Measurements from ENCODE around the gene PCSK4.

PCSK4 gene

GRCh38 chr19:1510442-1510806 is 20.3 kb upstream of the PCSK4 start:
- Histone ChIP-seq H3K9me3 (ENCODE audit: insufficient read depth, low read depth, low read length) (no peaks in the 10 kb centered on the region), H3K27me3 (ENCODE audit: insufficient read depth, low read length) (peaks cover 48% of the 10 kb centered on the region), H3K4me3 (ENCODE audit: low read length) (no peak overlapping the region), H3K36me3 (ENCODE audit: insufficient read depth, low read length) (no peaks in the 10 kb centered on the region), H3K4me1 (ENCODE audit: insufficient read depth, low read length) (no peaks in the 10 kb centered on the region), H3K27ac (ENCODE audit: low read depth, low read length) (no peak overlapping the region), H3K9ac (ENCODE audit: low read depth, low read length) (no peak overlapping the region)
- 23% methylated on average over 25 of the region's 25 CpGs for WGBS

GRCh38 chr19:1509602-1510441 is 19.7 kb upstream of the PCSK4 start:
- Histone ChIP-seq H3K4me1 (ENCODE audit: insufficient read depth, low read length) (no peaks in the 10 kb centered on the region), H3K27ac (ENCODE audit: low read depth, low read length) (no peak overlapping the region), H3K36me3 (ENCODE audit: insufficient read depth, low read length) (no peaks in the 10 kb centered on the region), H3K9ac (ENCODE audit: low read depth, low read length) (no peak overlapping the region; the same call in 1 of the 2 replicates), H3K9me3 (ENCODE audit: insufficient read depth, low read depth, low read length) (no peaks in the 10 kb centered on the region), H3K4me3 (ENCODE audit: low read length) (no peak overlapping the region), H3K27me3 (ENCODE audit: insufficient read depth, low read length) (peaks cover 43% of the 10 kb centered on the region)
- 69% methylated on average over 11 of the region's 11 CpGs for WGBS

DNA sequence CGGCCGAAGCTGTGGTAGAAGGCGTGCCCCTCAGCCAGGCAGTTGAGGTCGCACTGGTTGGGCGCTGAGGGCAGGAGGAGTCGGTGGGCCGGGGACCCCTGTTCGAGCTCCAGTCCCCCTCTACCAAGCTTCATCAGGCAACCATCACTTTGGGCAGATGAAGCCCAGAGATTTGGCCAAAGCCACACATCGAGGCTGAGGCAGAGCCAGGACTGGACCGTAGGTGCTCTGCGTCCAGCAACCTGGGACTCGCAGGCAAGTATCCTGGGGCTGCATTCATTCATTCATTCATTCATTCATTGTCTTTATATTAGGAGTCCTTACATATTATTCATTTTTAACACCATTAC is 18.3 kb upstream of the PCSK4 start:
- Histone ChIP-seq H3K4me3 (ENCODE audit: low read length) (peak overlapping the region; percentile 43), H3K36me3 (ENCODE audit: insufficient read depth, low read length) (no peaks in the 10 kb centered on the region), H3K27me3 (ENCODE audit: insufficient read depth, low read length) (peaks cover 42% of the 10 kb centered on the region), H3K4me1 (ENCODE audit: insufficient read depth, low read length) (no peaks in the 10 kb centered on the region), H3K27ac (ENCODE audit: low read depth, low read length) (no peak overlapping the region), H3K9ac (ENCODE audit: low read depth, low read length) (no peak overlapping the region), H3K9me3 (ENCODE audit: insufficient read depth, low read depth, low read length) (no peaks in the 10 kb centered on the region)
- 30% methylated on average over 12 of the region's 12 CpGs for WGBS

GRCh38 chr19:1507763-1508506 is 17.8 kb upstream of the PCSK4 start:
- H3K4me1 ChIP-seq (ENCODE audit: insufficient read depth, low read length) = no peaks in the 10 kb centered on the region
- peak overlapping the region; percentile 51 for H3K9ac ChIP-seq (ENCODE audit: low read depth, low read length)
- H3K9me3 ChIP-seq (ENCODE audit: insufficient read depth, low read depth, low read length) = no peaks in the 10 kb centered on the region
- 1% methylated on average over 46 of the region's 46 CpGs for WGBS
- H3K27me3 ChIP-seq (ENCODE audit: insufficient read depth, low read length) = peaks cover 44% of the 10 kb centered on the region
- peak overlapping the region; percentile 63 for H3K4me3 ChIP-seq (ENCODE audit: low read length)
- H3K27ac ChIP-seq (ENCODE audit: low read depth, low read length) = peak overlapping the region; percentile 77
- no peaks in the 10 kb centered on the region for H3K36me3 ChIP-seq (ENCODE audit: insufficient read depth, low read length)

GRCh38 chr19:1507192-1507660 is 17.1 kb upstream of the PCSK4 start:
- Histone ChIP-seq H3K9ac (ENCODE audit: low read depth, low read length) (no peak overlapping the region), H3K36me3 (ENCODE audit: insufficient read depth, low read length) (no peaks in the 10 kb centered on the region), H3K27me3 (ENCODE audit: insufficient read depth, low read length) (peaks cover 45% of the 10 kb centered on the region), H3K9me3 (ENCODE audit: insufficient read depth, low read depth, low read length) (no peaks in the 10 kb centered on the region), H3K4me1 (ENCODE audit: insufficient read depth, low read length) (no peaks in the 10 kb centered on the region), H3K27ac (ENCODE audit: low read depth, low read length) (no peak overlapping the region), H3K4me3 (ENCODE audit: low read length) (peak overlapping the region; percentile 63; the same call in 1 of the 2 replicates)
- WGBS = 73% methylated on average over 23 of the region's 23 CpGs

DNA sequence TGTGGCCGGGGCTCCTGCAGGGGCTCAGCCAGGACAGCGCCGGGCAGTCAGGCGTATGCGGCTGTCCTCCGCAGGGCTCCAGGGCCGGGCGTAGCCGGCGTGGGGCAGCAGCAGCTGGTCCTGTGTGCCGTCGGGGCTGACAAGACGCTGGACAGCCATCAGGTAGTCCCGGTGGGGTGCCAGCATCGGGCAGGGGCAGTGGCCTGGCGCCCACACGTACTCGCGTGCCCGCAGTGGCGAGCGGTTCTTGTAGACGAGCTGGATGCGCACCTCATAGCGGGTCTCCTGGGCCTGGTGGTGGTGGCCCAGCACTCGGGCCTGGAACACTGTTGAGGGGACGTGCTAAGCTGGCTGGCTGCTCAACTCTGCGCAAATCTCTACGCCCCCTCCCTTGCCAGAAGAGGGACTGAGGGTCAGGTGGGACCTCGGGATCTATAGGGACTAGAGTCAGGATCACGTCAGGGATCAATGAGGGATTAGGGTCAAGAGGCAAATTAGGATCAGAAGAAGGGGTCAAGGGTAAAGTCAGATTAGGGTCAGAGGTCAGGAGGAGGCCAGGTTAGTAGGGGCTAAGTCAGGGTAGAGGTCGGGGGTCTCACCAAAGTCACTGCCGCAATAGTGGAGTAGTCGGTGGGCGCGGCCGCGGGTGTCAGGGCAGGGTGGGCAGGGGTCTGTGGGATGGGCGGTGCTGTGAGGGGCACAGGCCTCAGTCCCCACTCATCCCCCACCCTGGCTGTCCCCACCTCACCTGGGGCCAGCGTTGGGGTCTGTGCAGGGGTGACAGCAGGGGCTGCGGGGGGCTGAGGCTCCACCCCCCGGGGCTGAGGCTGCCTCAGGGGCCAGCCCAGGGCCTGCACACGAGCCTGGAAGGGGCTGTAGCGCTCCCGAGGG is 16.1 kb upstream of the PCSK4 start:
- H3K4me1 ChIP-seq (ENCODE audit: insufficient read depth, low read length) = no peaks in the 10 kb centered on the region
- no peak overlapping the region for H3K9ac ChIP-seq (ENCODE audit: low read depth, low read length)
- no peaks in the 10 kb centered on the region for H3K9me3 ChIP-seq (ENCODE audit: insufficient read depth, low read depth, low read length)
- H3K27me3 ChIP-seq (ENCODE audit: insufficient read depth, low read length) = peaks cover 37% of the 10 kb centered on the region
- 87% methylated on average over 45 of the region's 45 CpGs for WGBS
- no peaks in the 10 kb centered on the region for H3K36me3 ChIP-seq (ENCODE audit: insufficient read depth, low read length)
- H3K27ac ChIP-seq (ENCODE audit: low read depth, low read length) = no peak overlapping the region
- no peak overlapping the region for H3K4me3 ChIP-seq (ENCODE audit: low read length)

DNA sequence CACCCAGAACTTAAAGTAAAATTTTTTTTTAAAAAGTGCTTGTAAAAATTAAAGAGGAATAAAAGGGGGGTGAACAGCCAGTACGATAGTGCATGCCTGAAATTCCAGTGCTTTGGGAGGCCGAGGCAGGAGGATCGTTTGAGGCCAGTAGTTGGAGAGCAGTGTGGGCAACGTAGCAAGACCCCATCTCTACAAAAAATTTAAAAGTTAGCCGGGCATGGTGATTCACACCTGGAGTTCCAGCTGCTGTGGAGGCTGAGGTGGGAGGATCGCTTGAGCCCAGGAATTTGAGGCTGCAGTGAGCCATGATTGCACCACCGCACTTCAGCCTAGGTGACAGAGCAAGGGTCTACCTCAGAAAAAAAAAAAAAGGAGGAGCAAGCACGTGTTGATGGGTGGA is 14.9 kb upstream of the PCSK4 start:
- Histone ChIP-seq H3K9ac (ENCODE audit: low read depth, low read length) (no peak overlapping the region), H3K4me3 (ENCODE audit: low read length) (no peak overlapping the region), H3K4me1 (ENCODE audit: insufficient read depth, low read length) (no peaks in the 10 kb centered on the region), H3K36me3 (ENCODE audit: insufficient read depth, low read length) (no peaks in the 10 kb centered on the region), H3K27ac (ENCODE audit: low read depth, low read length) (no peak overlapping the region), H3K27me3 (ENCODE audit: insufficient read depth, low read length) (peaks cover 28% of the 10 kb centered on the region), H3K9me3 (ENCODE audit: insufficient read depth, low read depth, low read length) (peaks cover 2% of the 10 kb centered on the region; the same call in 1 of the 2 replicates)
- WGBS = 80% methylated on average over 8 of the region's 8 CpGs

DNA sequence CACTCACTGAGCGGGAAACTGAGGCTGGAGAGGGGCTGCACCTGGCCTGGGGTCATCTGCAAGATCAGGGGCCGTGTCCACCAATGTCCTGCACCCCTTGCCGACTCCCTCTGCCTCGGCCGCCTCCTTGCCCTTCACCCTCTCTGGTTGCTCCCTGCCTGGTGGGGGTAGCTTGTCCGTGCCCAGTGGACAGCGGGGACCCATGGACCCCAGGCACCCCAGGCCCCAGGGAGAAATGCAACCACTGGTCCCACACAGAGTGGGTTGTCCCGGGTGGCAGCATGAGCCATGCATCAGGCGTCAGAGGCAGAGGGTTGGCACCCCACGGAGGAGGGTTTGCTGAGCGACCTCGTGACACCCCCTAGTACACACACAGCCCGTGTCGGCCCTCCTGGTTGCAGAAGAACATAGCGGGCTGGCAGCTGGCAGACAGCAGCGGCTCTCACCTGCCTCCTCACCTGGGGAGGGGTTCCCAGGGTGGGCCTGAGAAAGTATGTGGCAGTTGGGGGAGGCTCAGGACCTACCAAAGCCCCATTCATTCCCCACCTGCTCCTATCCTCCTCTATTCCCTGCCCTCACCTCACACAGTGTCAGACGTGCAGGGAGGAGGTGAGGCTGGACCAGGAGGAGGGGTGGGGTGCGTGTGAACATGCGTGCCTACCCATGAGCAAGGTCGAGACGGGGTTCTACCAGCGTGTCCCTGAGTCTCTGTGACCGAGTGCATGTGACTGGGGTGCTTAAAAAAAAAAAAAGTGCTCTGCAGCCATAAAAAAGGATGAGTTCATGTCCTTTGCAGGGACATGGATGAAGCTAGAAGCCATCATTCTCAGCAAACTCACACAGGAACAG is 14.0 kb upstream of the PCSK4 start:
- H3K36me3 ChIP-seq (ENCODE audit: insufficient read depth, low read length) = no peaks in the 10 kb centered on the region
- no peak overlapping the region for H3K27ac ChIP-seq (ENCODE audit: low read depth, low read length)
- peaks cover 4% of the 10 kb centered on the region; the same call in 1 of the 2 replicates for H3K9me3 ChIP-seq (ENCODE audit: insufficient read depth, low read depth, low read length)
- WGBS = 62% methylated on average over 21 of the region's 23 CpGs
- H3K27me3 ChIP-seq (ENCODE audit: insufficient read depth, low read length) = peaks cover 24% of the 10 kb centered on the region
- H3K9ac ChIP-seq (ENCODE audit: low read depth, low read length) = no peak overlapping the region
- H3K4me3 ChIP-seq (ENCODE audit: low read length) = peak overlapping the region; percentile 41; the same call in 1 of the 2 replicates
- no peaks in the 10 kb centered on the region for H3K4me1 ChIP-seq (ENCODE audit: insufficient read depth, low read length)

DNA sequence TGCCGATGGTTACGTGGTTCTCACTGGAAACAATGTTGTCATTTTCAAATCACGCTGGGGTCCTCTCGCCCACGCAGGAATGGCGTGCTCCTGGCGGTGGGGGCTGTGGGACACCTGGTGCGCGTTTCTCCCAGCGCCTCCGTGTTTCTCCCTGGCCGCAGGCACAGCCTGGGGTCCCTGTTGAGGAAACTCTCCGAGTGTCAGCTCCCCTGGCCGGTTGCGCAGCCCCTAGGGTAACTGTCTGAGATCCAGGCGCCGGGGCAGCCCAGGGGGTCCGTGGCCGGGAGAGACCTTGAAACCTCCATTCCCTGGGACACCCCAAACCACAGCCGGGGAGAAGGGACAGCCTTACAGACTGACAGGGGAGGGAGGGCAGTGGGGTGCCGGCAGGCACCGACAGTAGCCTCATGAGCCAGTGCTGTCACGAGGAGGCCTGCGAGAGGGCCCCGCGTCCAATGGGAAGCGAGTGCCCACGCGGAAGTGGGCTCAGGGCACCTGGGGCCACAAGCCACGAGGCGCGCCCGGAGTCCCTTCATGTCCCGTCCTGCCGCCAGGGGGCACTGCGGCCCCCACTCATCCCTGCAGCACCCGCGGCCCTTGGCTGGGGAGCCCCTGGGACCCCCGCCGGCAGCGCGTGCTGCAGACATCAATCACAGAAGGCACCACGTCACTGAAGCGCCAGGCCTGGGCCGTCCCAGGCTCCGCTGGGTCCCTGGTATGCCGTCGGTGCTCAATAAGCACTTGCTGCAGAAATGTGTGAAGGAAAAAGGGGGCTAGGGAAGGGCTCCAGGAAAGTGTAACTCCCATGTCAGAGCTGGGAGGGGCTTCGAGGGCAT is 13.2 kb upstream of the PCSK4 start:
- H3K9ac ChIP-seq (ENCODE audit: low read depth, low read length) = no peak overlapping the region
- no peaks in the 10 kb centered on the region for H3K4me1 ChIP-seq (ENCODE audit: insufficient read depth, low read length)
- peaks cover 4% of the 10 kb centered on the region; the same call in 1 of the 2 replicates for H3K9me3 ChIP-seq (ENCODE audit: insufficient read depth, low read depth, low read length)
- H3K27me3 ChIP-seq (ENCODE audit: insufficient read depth, low read length) = peaks cover 24% of the 10 kb centered on the region
- 20% methylated on average over 49 of the region's 49 CpGs for WGBS
- H3K27ac ChIP-seq (ENCODE audit: low read depth, low read length) = no peak overlapping the region
- H3K4me3 ChIP-seq (ENCODE audit: low read length) = peak overlapping the region; percentile 41; the same call in 1 of the 2 replicates
- H3K36me3 ChIP-seq (ENCODE audit: insufficient read depth, low read length) = no peaks in the 10 kb centered on the region
